ENCODE measurements around the gene MRPS14. TPM values are rescaled to one million over a fixed set of nuclear protein-coding genes. Genes with fewer than 3 reads are reported as not detected.

Gene MRPS14
- total RNA-seq, 1 experiment from 2014 or later = 38.1 TPM

- H3K9me3 Mint-ChIP-seq (ENCODE audit: unreplicated experiment) = no peaks in the 10 kb centered on the region
- BruUV-seq (replicated peaks) = no TSS peak
- H3K36me3 Mint-ChIP-seq (ENCODE audit: insufficient read depth, unreplicated experiment) = peaks cover 6% of the 10 kb centered on the region
- H3K4me3 Mint-ChIP-seq (ENCODE audit: unreplicated experiment) = no peak overlapping the region
- DNase-seq = no peak
- no peaks in the 10 kb centered on the region for H3K27me3 ChIP-seq (replicated peaks; ENCODE audit: control insufficient read depth, insufficient read depth, low read length)
- no peaks in the 10 kb centered on the region for H3K9me3 ChIP-seq
- POLR2A ChIA-PET = no interaction called here
- TF ChIP-seq CTCF (IDR thresholded peaks at IDR 0.05; ENCODE audit: insufficient read depth in 1 of 2, low read depth in 1 of 2, low read length in 1 of 2, severe bottlenecking in 1 of 2, unreplicated experiment in 1 of 2) = no peak
- H3K4me1 Mint-ChIP-seq (ENCODE audit: low read depth, unreplicated experiment) = peaks cover 6% of the 10 kb centered on the region
- CTCF ChIA-PET = no interaction called here
- no peak overlapping the region for H3K27ac Mint-ChIP-seq (ENCODE audit: unreplicated experiment)
- no peak overlapping the region for H3K4me3 ChIP-seq (ENCODE audit: low read depth, low read length)
- H3K36me3 ChIP-seq (ENCODE audit: control insufficient read depth, insufficient read depth, low read length) = no peaks in the 10 kb centered on the region
- H3K27me3 Mint-ChIP-seq (ENCODE audit: insufficient read depth, unreplicated experiment) = no peaks in the 10 kb centered on the region
- H3K4me1 ChIP-seq = no peaks in the 10 kb centered on the region
- intact Hi-C loops (cut with micrococcal nuclease; ENCODE audit: unreplicated experiment) = no loop called here
Observed at GRCh38 chr1:174988986-174989385, 34.2 kb downstream of the MRPS14 start.

GRCh38 chr1:174988539-174988938, 34.7 kb downstream of the MRPS14 start:
- ChIA-PET POLR2A (no interaction called here), CTCF (no interaction called here)
- no peak for DNase-seq
- H3K36me3 ChIP-seq (ENCODE audit: control insufficient read depth, insufficient read depth, low read length) = no peaks in the 10 kb centered on the region
- no peak overlapping the region for H3K4me3 ChIP-seq (ENCODE audit: low read depth, low read length)
- no TSS peak for BruUV-seq (replicated peaks)
- Mint-ChIP-seq H3K27ac (ENCODE audit: unreplicated experiment) (no peak overlapping the region), H3K4me1 (ENCODE audit: low read depth, unreplicated experiment) (peaks cover 6% of the 10 kb centered on the region), H3K9me3 (ENCODE audit: unreplicated experiment) (no peaks in the 10 kb centered on the region), H3K36me3 (ENCODE audit: insufficient read depth, unreplicated experiment) (peaks cover 6% of the 10 kb centered on the region), H3K4me3 (ENCODE audit: unreplicated experiment) (no peak overlapping the region), H3K27me3 (ENCODE audit: insufficient read depth, unreplicated experiment) (no peaks in the 10 kb centered on the region)
- H3K27me3 ChIP-seq (replicated peaks; ENCODE audit: control insufficient read depth, insufficient read depth, low read length) = no peaks in the 10 kb centered on the region
- H3K9me3 ChIP-seq = no peaks in the 10 kb centered on the region
- no peak for TF ChIP-seq CTCF (IDR thresholded peaks at IDR 0.05; ENCODE audit: insufficient read depth in 1 of 2, low read depth in 1 of 2, low read length in 1 of 2, severe bottlenecking in 1 of 2, unreplicated experiment in 1 of 2)
- H3K4me1 ChIP-seq = no peaks in the 10 kb centered on the region
- intact Hi-C loops (cut with micrococcal nuclease; ENCODE audit: unreplicated experiment) = no loop called here

GRCh38 chr1:174984952-174985351, 38.3 kb downstream of the MRPS14 start:
- H3K9me3 Mint-ChIP-seq (ENCODE audit: unreplicated experiment) = no peaks in the 10 kb centered on the region
- POLR2A ChIA-PET = no interaction called here
- no peaks in the 10 kb centered on the region for H3K36me3 ChIP-seq (ENCODE audit: control insufficient read depth, insufficient read depth, low read length)
- BruUV-seq (replicated peaks) = no TSS peak
- no peaks in the 10 kb centered on the region for H3K9me3 ChIP-seq
- H3K4me3 Mint-ChIP-seq (ENCODE audit: unreplicated experiment) = no peak overlapping the region
- DNase-seq = peak in 1 of 2 experiments; percentile 14
- H3K4me1 ChIP-seq = no peaks in the 10 kb centered on the region
- H3K27me3 ChIP-seq (replicated peaks; ENCODE audit: control insufficient read depth, insufficient read depth, low read length) = no peaks in the 10 kb centered on the region
- intact Hi-C loops (cut with micrococcal nuclease; ENCODE audit: unreplicated experiment) = no loop called here
- no peaks in the 10 kb centered on the region for H3K27me3 Mint-ChIP-seq (ENCODE audit: insufficient read depth, unreplicated experiment)
- H3K36me3 Mint-ChIP-seq (ENCODE audit: insufficient read depth, unreplicated experiment) = peaks cover 11% of the 10 kb centered on the region
- H3K4me3 ChIP-seq (ENCODE audit: low read depth, low read length) = no peak overlapping the region
- peaks cover 6% of the 10 kb centered on the region for H3K4me1 Mint-ChIP-seq (ENCODE audit: low read depth, unreplicated experiment)
- no peak overlapping the region for H3K27ac Mint-ChIP-seq (ENCODE audit: unreplicated experiment)
- TF ChIP-seq CTCF (IDR thresholded peaks at IDR 0.05; ENCODE audit: insufficient read depth in 1 of 2, low read depth in 1 of 2, low read length in 1 of 2, severe bottlenecking in 1 of 2, unreplicated experiment in 1 of 2) = no peak
- CTCF ChIA-PET = interaction anchor here (1.5 kb wide), 1 partner anchor 14 kb away, joined by 4 read pairs; no protein-coding TSS in a partner anchor

All from Caco-2 (cell line).